Mammary epithelial cell (primary cell): Measurements from ENCODE around the gene PFDN1.

Source experiments
- CTCF ChIP-seq, 2 donors: IDR thresholded peaks in 1 of 2; conservative IDR thresholded peaks in 1 of 2; 2 replicates each; pipeline ENCODE4 v1.5.1; 2011 to 2012; ENCODE audit warnings: inconsistent platforms in 2 of 2, low read length in 2 of 2, mild to moderate bottlenecking in 2 of 2, control low read depth in 1 of 2, low read depth in 1 of 2; ENCODE audit not compliant: insufficient read depth in 1 of 2; ENCODE audit errors: extremely low read depth in 1 of 2
- EZH2 ChIP-seq: IDR thresholded peaks from 2 replicates; pipeline ENCODE4 v1.6.1; 2012; ENCODE audit warnings: low read length, inconsistent platforms, borderline replicate concordance

- no peak for TF ChIP-seq CTCF (conservative IDR thresholded peaks at IDR 0.05 in 1 of 2, IDR thresholded peaks at IDR 0.05 in 1 of 2; ENCODE audit: extremely low read depth in 1 of 2, insufficient read depth in 1 of 2, low read depth in 1 of 2, low read length in 2 of 2)
- TF ChIP-seq EZH2, result no peak
Measured at GRCh38 chr5:140339636-140340035, 36.7 kb upstream of the PFDN1 start.
